Pulmonary artery endothelial cell (primary cell): Measurements from ENCODE around the gene PHF21B. TPM values are rescaled to one million over a fixed set of nuclear protein-coding genes. Genes with fewer than 3 reads are reported as not detected.

Experiments
- DNase-seq: peaks from one replicate; pipeline ENCODE4 v3.0.0-alpha.2; 2011; ENCODE audit warnings: low read depth, low spot score
- total RNA-seq: library from RNA; depleted of rRNA; stranded (reverse); fragments of >200 nt; gene quantifications from 2 replicates; pipeline ENCODE4 v1.2.3, GENCODE V29; 2014

The PHF21B gene
- total RNA-seq, 1 donor from 2014 or later: not detected

GRCh38 chr22:45014654-45015053 is 4.8 kb upstream of the PHF21B start:
- no peak for DNase-seq

- DNase-seq: no peak
Measured at GRCh38 chr22:45013138-45013537, 3.3 kb upstream of the PHF21B start.

DNA sequence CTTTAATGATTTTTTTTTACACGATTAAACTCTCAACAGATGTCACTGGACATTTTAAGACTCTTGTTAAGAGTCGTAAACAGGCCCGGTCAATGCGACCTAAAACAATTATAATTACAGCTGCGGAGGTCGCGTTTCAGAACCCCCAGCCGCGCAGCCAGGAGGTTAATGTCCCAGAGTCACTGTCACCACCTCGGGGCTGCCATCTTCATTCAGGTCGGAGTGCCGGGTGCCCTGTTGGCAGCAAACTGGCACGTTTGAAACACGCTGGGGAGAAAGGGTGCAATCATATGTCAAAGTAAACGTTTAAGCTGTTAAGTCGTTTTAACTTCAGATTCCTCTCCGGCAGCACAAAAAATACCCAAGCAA is 711 bp upstream of the PHF21B start:
- DNase-seq: no peak

DNA sequence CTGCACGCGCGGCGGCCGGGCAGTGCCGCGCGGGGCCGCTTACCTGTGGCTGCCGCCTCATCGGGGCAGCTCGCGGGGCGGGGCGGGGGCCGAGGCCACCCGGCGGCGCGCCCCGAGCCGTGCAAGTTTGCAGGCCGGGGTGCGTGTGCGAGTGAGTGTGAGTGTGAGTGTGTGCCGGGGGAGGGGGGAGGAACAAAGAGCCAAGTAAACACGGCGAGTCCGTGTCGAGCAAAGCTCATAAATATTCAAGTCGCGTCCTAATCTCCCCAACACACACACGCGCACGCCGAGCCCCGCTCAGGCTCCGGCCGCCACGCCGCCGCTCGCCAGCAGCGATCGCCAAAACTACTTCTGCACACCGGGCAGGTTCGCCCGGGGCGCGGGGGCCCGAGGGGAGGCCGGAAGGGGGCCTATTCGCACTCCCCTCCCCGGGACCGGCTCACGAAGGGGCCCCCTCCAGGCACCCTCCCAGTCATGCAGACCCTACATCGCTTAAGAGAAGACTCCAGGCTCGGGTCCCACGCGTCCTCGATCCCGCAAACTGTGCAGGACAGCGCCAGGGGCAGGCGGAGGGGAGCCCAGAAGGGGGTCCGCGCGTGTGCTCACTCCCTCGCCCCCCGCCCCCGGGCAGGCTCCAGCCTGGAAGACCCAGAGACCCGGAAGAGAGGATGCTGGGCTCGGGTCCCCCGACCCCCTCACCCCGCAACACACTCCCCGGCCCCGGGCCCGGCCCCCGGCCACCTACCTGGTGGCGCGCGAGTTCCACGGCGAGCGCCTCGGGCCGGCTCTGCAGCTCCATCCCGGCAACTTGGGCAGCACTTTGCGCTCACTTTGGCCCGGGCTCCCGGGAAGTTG is 827 bp downstream of the PHF21B start:
- no peak for DNase-seq

DNA sequence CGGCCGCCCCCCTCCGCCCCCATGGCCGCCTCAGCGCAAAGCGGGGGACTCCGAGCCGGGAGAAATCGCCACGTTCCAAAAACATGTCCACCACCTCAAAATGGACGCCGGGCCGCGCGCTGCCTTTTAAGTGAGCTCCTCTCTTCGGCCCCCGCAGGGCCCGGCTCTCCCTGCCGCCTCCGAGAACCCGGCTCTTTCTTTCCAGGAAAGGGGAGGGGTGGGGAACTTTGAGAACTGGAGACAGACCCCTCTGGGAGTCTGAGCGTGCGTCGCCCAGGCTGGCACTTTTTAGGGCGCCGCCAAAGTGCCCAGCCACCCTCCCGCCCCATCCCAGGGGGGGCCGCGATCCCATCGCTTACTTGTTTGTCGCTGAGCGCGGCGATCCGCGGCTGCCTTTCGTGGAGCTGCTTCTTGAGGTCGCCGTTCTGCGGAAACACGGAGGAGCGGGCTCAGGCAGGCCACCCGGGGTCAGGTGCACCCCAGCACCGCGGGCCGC is 1.6 kb downstream of the PHF21B start:
- no peak for DNase-seq

GRCh38 chr22:45007391-45008185 is 2.2 kb downstream of the PHF21B start:
- no peak for DNase-seq

DNA sequence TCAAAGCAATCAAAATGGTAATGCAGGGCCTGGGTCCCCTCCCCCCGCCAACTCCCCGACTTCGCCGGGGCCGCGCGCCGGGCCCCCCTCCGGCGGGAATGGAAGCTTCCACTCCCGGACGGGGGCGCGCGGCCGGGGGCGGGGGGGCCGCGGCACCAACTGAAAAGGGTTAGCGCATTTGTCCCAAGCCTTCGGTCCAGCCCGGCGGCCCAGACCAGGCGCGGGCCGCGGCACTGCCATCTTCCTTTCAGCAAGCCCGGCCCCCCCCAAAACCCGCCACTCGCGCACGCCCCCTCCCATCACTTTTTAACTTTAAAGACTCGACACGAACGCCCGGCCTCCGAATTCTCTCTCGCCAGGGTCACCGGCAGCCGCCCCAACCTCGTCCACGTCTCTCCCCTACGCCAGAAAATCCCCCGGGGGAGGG is 2.8 kb downstream of the PHF21B start:
- no peak for DNase-seq

DNA sequence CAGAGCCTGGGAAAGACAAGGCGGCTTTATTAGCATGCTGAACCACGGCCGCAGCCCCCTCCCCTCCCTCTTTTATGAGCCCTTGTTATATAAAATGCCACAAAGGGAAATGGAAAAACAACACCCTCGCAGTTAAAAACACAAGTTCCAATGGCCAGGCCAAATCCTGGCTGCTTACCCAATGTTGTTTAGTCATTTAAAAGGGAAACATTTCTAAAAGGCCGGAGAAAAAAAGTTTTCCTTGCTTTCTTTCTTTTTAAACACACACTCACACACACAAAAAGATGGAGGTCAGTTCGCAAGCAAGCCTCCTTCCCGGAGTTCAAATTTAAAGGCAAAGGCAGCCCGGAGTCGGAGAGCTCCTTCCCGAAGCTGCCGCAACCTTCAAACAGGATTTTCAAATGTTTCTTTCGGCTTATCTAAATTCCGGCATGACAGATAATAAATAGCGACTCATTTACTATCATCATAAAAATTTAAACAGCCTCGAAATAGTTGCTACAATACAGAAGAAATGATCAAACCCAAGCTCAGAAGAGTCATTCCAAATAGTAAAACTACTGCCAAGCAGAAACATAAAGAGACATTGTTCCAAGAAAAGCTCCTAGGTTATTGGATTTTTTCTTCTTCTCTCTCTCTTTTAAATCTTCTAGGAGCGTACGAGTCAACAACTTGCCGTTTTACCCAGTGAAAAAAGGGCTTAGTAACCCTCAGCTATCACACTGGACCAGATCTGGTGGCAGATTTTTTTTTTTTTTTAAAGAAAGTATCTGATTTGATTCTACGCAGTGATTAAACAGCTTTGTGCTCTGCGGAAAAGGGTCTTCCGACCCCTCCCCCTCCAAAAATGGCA is 3.5 kb downstream of the PHF21B start:
- DNase-seq: no peak

- DNase-seq: no peak
Measured at GRCh38 chr22:45001653-45002052, 8.2 kb downstream of the PHF21B start.

DNA sequence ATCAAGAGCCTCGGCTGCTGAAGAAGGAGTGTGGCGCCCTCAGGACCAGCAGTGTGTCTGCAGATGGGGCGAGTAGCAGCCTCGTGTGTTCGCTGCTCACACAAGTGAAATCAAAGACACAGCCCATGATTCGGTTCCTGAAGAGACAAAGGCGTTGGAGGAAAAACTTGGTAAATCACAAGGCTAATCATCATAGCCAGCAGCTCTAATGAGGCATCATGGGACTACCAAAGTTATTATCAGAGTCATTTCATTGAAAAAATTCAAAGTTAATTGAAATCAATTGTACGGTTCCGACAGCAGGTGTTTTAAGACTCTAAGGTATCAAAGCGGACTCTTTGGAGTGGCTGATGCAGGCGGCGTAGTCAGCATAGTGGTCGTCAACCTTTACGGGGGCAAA is 9.5 kb downstream of the PHF21B start:
- no peak for DNase-seq

- no peak for DNase-seq
Measured at GRCh38 chr22:44999687-45000086, 10.1 kb downstream of the PHF21B start.

GRCh38 chr22:44999231-44999630 is 10.6 kb downstream of the PHF21B start:
- DNase-seq: no peak

DNA sequence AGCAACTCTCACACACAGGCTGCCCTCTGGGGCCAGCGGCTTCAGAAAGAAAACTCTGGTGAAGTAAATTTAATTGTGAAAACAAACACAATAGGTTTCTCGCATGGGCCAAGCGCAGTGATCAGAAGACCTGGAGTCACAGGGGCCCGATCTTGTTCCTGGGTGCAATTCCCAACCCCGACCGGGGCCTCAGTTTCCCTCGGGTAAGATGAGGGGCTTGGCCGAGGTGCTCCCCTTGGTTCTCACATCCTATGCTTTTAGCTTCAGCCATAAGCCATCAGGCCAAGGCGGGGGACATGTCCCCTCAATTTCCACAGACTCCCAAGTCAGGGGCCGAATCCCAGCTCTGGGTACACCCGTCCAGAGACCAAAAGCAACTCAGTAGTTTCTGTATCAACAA is 11.5 kb downstream of the PHF21B start:
- DNase-seq: no peak

DNA sequence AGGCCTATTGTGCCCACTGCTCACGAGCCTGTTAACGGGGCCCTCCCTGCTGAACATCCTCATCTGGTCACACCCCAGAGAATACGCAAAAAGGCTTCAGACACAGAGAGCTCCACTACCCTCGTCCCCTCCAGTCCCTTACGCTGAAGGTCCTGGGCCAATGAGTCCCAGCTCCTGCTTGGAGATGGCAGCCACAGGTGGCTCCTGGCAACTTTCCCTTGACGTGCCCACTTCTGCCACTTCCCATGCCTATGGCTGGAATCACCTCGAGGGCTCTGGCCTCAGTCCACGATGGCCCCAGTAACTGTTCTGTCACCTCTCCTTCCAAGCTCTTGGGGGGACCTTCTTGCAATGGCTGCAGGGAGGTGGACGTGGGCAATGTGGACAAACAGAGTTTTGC is 12.7 kb downstream of the PHF21B start:
- no peak for DNase-seq

DNA sequence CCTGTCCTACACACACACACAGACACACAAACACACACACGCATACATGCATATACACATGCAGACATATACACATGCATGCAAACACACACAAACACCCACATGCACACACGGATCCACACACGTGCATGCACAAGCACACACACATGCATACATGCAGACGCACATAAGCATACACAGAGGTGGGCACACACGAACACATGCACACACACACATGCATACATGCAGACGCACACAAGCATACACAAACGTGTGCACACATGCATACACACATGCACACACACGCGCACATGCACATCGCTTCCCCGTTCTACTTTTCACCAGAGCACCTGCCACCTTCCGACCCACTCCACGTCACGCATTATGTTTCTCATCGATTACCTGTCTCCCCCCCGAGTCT is 13.2 kb downstream of the PHF21B start:
- DNase-seq: no peak

- no peak for DNase-seq
Measured at GRCh38 chr22:44996120-44996519, 13.7 kb downstream of the PHF21B start.

DNA sequence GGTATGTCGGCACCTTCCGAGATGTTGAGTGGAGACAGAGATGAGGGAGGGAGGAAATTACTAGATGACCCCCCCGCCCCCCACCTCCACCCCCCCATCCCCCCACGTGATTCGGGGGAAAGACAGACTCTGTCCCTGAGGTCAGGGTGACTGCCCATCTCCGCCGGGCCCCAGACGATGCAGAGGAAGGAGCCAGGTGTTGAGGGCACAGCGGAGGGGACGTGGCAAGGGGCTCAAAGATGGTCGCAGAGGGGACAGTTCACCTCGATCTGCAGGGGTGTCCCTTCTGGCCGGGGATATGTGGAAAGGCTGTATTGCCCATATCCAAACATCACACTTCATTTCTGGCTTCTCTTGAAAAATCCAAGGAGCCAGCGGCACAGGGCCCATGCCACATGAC is 14.1 kb downstream of the PHF21B start:
- DNase-seq: no peak

GRCh38 chr22:44995105-44995514 is 14.7 kb downstream of the PHF21B start:
- DNase-seq: no peak

- no peak for DNase-seq
Measured at GRCh38 chr22:44994399-44995104, 15.3 kb downstream of the PHF21B start.

- DNase-seq: no peak
Measured at GRCh38 chr22:44992166-44992565, 17.6 kb downstream of the PHF21B start.

- no peak for DNase-seq
Measured at GRCh38 chr22:44991218-44991617, 18.6 kb downstream of the PHF21B start.
